ENCODE measurements around the gene LRIG1.
A peak's percentile ranks its signal among the peaks of the same experiment; 100 is the strongest.

The LRIG1 gene

GRCh38 chr3:66487465-66487864, 13.4 kb downstream of the LRIG1 start:
- H3K36me3 Mint-ChIP-seq = peaks cover 2% of the 10 kb centered on the region
- H3K27ac Mint-ChIP-seq = no peak overlapping the region
- H3K9me3 Mint-ChIP-seq = no peaks in the 10 kb centered on the region
- ATAC-seq (ENCODE audit: low read depth) (no peak), DNase-seq (ENCODE audit: low spot score in 2 of 2) (no peak)
- peaks cover 2% of the 10 kb centered on the region for H3K4me1 Mint-ChIP-seq
- peaks cover 7% of the 10 kb centered on the region for H3K27me3 Mint-ChIP-seq
- no peak overlapping the region for H3K4me3 Mint-ChIP-seq

- Mint-ChIP-seq H3K27me3 (peaks cover 6% of the 10 kb centered on the region), H3K27ac (no peak overlapping the region), H3K4me1 (peaks cover 2% of the 10 kb centered on the region)
Observed at GRCh38 chr3:66486646-66487045, 14.2 kb downstream of the LRIG1 start.

GRCh38 chr3:66486202-66486601, 14.6 kb downstream of the LRIG1 start:
- no peak overlapping the region for H3K4me3 Mint-ChIP-seq
- H3K36me3 Mint-ChIP-seq = peaks cover 2% of the 10 kb centered on the region
- ATAC-seq (ENCODE audit: low read depth) (no peak), DNase-seq (ENCODE audit: low spot score in 2 of 2) (no peak)
- H3K27me3 Mint-ChIP-seq = peaks cover 6% of the 10 kb centered on the region
- peaks cover 2% of the 10 kb centered on the region for H3K4me1 Mint-ChIP-seq
- no peaks in the 10 kb centered on the region for H3K9me3 Mint-ChIP-seq
- no peak overlapping the region for H3K27ac Mint-ChIP-seq

More at GRCh38 chr3:66486646-66487045, 14.2 kb downstream of the LRIG1 start:
- no peak for DNase-seq (ENCODE audit: low spot score in 2 of 2)
- no peak for ATAC-seq (ENCODE audit: low read depth)
- H3K36me3 Mint-ChIP-seq = peaks cover 2% of the 10 kb centered on the region
- no peaks in the 10 kb centered on the region for H3K9me3 Mint-ChIP-seq
- no peak overlapping the region for H3K4me3 Mint-ChIP-seq

- no peak overlapping the region for H3K27ac Mint-ChIP-seq
- no peaks in the 10 kb centered on the region for H3K9me3 Mint-ChIP-seq
- ATAC-seq (ENCODE audit: low read depth) = no peak
- H3K36me3 Mint-ChIP-seq = peaks cover 2% of the 10 kb centered on the region
- no peak overlapping the region for H3K4me3 Mint-ChIP-seq
- DNase-seq (ENCODE audit: low spot score in 2 of 2) = no peak
- H3K27me3 Mint-ChIP-seq = peaks cover 6% of the 10 kb centered on the region
- peaks cover 5% of the 10 kb centered on the region for H3K4me1 Mint-ChIP-seq
Observed at GRCh38 chr3:66485291-66485968, 15.4 kb downstream of the LRIG1 start.

- Mint-ChIP-seq H3K27ac (no peak overlapping the region), H3K9me3 (peaks cover 3% of the 10 kb centered on the region), H3K4me1 (peaks cover 5% of the 10 kb centered on the region), H3K4me3 (no peak overlapping the region), H3K27me3 (peaks cover 9% of the 10 kb centered on the region), H3K36me3 (peaks cover 4% of the 10 kb centered on the region)
- ATAC-seq (ENCODE audit: low read depth) = no peak
- DNase-seq (ENCODE audit: low spot score in 2 of 2) = no peak
Observed at GRCh38 chr3:66484106-66484844, 16.5 kb downstream of the LRIG1 start.

GRCh38 chr3:66483409-66483906, 17.4 kb downstream of the LRIG1 start:
- H3K27ac Mint-ChIP-seq = no peak overlapping the region
- peaks cover 5% of the 10 kb centered on the region for H3K36me3 Mint-ChIP-seq
- peaks cover 9% of the 10 kb centered on the region for H3K27me3 Mint-ChIP-seq
- H3K9me3 Mint-ChIP-seq = peaks cover 4% of the 10 kb centered on the region
- peaks cover 5% of the 10 kb centered on the region for H3K4me1 Mint-ChIP-seq
- ATAC-seq (ENCODE audit: low read depth) (no peak), DNase-seq (ENCODE audit: low spot score in 2 of 2) (no peak)
- no peak overlapping the region for H3K4me3 Mint-ChIP-seq

GRCh38 chr3:66483006-66483405, 17.8 kb downstream of the LRIG1 start:
- Mint-ChIP-seq H3K36me3 (peaks cover 5% of the 10 kb centered on the region), H3K4me1 (peaks cover 5% of the 10 kb centered on the region), H3K4me3 (no peak overlapping the region), H3K9me3 (peaks cover 4% of the 10 kb centered on the region), H3K27me3 (peaks cover 9% of the 10 kb centered on the region), H3K27ac (no peak overlapping the region)
- no peak for ATAC-seq (ENCODE audit: low read depth)
- DNase-seq (ENCODE audit: low spot score in 2 of 2) = no peak

GRCh38 chr3:66482018-66482404, 18.8 kb downstream of the LRIG1 start:
- Mint-ChIP-seq H3K27ac (no peak overlapping the region), H3K27me3 (peaks cover 5% of the 10 kb centered on the region), H3K36me3 (peaks cover 3% of the 10 kb centered on the region), H3K9me3 (peaks cover 4% of the 10 kb centered on the region), H3K4me1 (peaks cover 3% of the 10 kb centered on the region), H3K4me3 (no peak overlapping the region)
- ATAC-seq (ENCODE audit: low read depth) (no peak), DNase-seq (ENCODE audit: low spot score in 2 of 2) (no peak)

GRCh38 chr3:66481071-66482017, 19.5 kb downstream of the LRIG1 start:
- ATAC-seq (ENCODE audit: low read depth) (no peak), DNase-seq (ENCODE audit: low spot score in 2 of 2) (no peak)
- Mint-ChIP-seq H3K9me3 (peaks cover 4% of the 10 kb centered on the region), H3K4me3 (no peak overlapping the region), H3K27me3 (peaks cover 5% of the 10 kb centered on the region), H3K4me1 (peaks cover 3% of the 10 kb centered on the region), H3K27ac (no peak overlapping the region), H3K36me3 (peaks cover 3% of the 10 kb centered on the region)

- Mint-ChIP-seq H3K36me3 (peaks cover 3% of the 10 kb centered on the region), H3K4me3 (no peak overlapping the region), H3K27me3 (peaks cover 5% of the 10 kb centered on the region), H3K4me1 (peaks cover 3% of the 10 kb centered on the region), H3K9me3 (peaks cover 4% of the 10 kb centered on the region), H3K27ac (no peak overlapping the region)
- no peak for DNase-seq (ENCODE audit: low spot score in 2 of 2)
- ATAC-seq (ENCODE audit: low read depth) = peak; percentile 63
Observed at GRCh38 chr3:66480666-66481065, 20.2 kb downstream of the LRIG1 start.

GRCh38 chr3:66479532-66479947, 21.3 kb downstream of the LRIG1 start:
- no peak overlapping the region for H3K27ac Mint-ChIP-seq
- no peak for ATAC-seq (ENCODE audit: low read depth)
- DNase-seq (ENCODE audit: low spot score in 2 of 2) = no peak
- H3K27me3 Mint-ChIP-seq = peaks cover 4% of the 10 kb centered on the region
- peaks cover 4% of the 10 kb centered on the region for H3K9me3 Mint-ChIP-seq
- H3K4me3 Mint-ChIP-seq = no peak overlapping the region
- peaks cover 3% of the 10 kb centered on the region for H3K36me3 Mint-ChIP-seq
- H3K4me1 Mint-ChIP-seq = peaks cover 3% of the 10 kb centered on the region

GRCh38 chr3:66478960-66479359, 21.9 kb downstream of the LRIG1 start:
- no peak overlapping the region for H3K27ac Mint-ChIP-seq
- H3K9me3 Mint-ChIP-seq = peaks cover 4% of the 10 kb centered on the region
- H3K36me3 Mint-ChIP-seq = peaks cover 3% of the 10 kb centered on the region
- H3K4me3 Mint-ChIP-seq = no peak overlapping the region
- peaks cover 3% of the 10 kb centered on the region for H3K4me1 Mint-ChIP-seq
- ATAC-seq (ENCODE audit: low read depth) (no peak), DNase-seq (ENCODE audit: low spot score in 2 of 2) (no peak)
- H3K27me3 Mint-ChIP-seq = peaks cover 4% of the 10 kb centered on the region

- ATAC-seq (ENCODE audit: low read depth) (no peak), DNase-seq (ENCODE audit: low spot score in 2 of 2) (no peak)
- H3K27ac Mint-ChIP-seq = no peak overlapping the region
- peaks cover 3% of the 10 kb centered on the region for H3K36me3 Mint-ChIP-seq
- H3K9me3 Mint-ChIP-seq = peaks cover 4% of the 10 kb centered on the region
- peaks cover 4% of the 10 kb centered on the region for H3K27me3 Mint-ChIP-seq
- no peak overlapping the region for H3K4me3 Mint-ChIP-seq
- peaks cover 7% of the 10 kb centered on the region for H3K4me1 Mint-ChIP-seq
Observed at GRCh38 chr3:66477856-66478255, 23.0 kb downstream of the LRIG1 start.

Measured in memory B cell (primary cell).